ENCODE measurements around the gene SLC25A6. TPM values are rescaled to one million over a fixed set of nuclear protein-coding genes. Genes with fewer than 3 reads are reported as not detected.

Gene SLC25A6
- total and polyA plus RNA-seq, 7 donors: 329 to 644 (median 482) TPM

DNA sequence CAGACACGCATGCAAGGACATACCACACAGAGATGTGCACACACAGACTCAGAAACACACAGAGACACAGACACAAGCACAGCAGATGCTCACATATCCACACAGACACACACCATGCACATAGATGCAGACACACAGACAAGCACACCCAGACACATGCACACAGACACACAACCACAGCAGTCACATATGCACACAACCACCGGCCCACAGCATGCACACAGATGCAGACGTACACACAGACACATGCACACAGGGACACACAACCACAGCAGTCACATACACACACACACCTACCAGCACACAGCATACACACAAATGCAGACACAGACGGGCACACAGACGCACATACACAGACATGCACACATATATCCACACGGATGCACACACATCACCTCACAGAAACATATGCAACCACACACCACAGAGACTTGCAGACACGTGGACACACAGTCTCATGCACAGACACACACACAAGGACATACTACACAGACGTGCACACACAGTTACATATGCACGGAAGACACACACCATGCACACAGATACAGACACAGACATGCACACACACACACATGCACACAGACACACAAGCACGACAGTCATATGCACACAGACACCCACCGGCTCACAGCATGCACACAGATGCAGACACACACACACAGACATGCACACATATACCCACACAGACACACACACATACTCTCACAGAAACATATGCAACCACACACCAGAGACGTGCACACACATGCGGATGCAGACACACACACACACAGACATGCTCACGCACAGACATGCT, 25.2 kb upstream of the SLC25A6 start:
- WGBS, 2 donors: 71 to 88% methylated on average over 14 of the region's 14 CpGs
- H3K4me1 ChIP-seq: no peaks in the 10 kb centered on the region
- H3K27ac ChIP-seq: no peak overlapping the region
- H3K36me3 ChIP-seq: peaks cover 10 to 69% (median 21%) of the 10 kb centered on the region in 4 donors
- intact Hi-C loops (cut with DNase I): no loop called here
- peaks cover 0 to 5% (median 2%) of the 10 kb centered on the region in 4 donors for H3K9me3 ChIP-seq
- DNase-seq: peak; percentile 20
- no peaks in the 10 kb centered on the region for H3K27me3 ChIP-seq
- TF ChIP-seq POLR2A (IDR thresholded peaks at IDR 0.05) (no peak), EP300 (IDR thresholded peaks at IDR 0.05) (no peak), POLR2AphosphoS5 (IDR thresholded peaks at IDR 0.05) (no peak)
- TF ChIP-seq, protein P1, sequence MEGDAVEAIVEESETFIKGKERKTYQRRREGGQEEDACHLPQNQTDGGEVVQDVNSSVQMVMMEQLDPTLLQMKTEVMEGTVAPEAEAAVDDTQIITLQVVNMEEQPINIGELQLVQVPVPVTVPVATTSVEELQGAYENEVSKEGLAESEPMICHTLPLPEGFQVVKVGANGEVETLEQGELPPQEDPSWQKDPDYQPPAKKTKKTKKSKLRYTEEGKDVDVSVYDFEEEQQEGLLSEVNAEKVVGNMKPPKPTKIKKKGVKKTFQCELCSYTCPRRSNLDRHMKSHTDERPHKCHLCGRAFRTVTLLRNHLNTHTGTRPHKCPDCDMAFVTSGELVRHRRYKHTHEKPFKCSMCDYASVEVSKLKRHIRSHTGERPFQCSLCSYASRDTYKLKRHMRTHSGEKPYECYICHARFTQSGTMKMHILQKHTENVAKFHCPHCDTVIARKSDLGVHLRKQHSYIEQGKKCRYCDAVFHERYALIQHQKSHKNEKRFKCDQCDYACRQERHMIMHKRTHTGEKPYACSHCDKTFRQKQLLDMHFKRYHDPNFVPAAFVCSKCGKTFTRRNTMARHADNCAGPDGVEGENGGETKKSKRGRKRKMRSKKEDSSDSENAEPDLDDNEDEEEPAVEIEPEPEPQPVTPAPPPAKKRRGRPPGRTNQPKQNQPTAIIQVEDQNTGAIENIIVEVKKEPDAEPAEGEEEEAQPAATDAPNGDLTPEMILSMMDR (IDR thresholded peaks at IDR 0.05): no peak
- no peak overlapping the region for H3K4me3 ChIP-seq

DNA sequence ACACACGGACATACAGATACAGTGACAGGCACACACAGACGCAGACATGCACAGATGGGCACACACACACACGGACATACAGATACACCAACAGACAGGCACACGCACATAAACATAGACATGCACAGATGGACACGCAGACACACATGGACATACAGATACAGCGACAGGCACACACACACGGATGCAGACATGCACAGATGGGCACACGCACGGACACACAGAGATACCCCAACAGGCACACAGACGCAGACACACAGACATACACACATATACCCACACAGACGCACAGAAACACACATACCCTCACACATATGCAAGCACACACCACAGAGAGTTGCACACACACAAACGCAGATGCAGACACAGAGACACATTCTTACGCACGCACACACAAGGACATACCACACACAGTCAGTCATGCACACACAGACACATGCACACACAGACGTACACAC, 24.4 kb upstream of the SLC25A6 start:
- peak; percentile 32 for DNase-seq
- intact Hi-C loops (cut with DNase I): no loop called here
- no peaks in the 10 kb centered on the region for H3K4me1 ChIP-seq
- no peak for TF ChIP-seq POLR2A (IDR thresholded peaks at IDR 0.05)
- TF ChIP-seq, protein P1 (IDR thresholded peaks at IDR 0.05): no peak
- no peak for TF ChIP-seq EP300 (IDR thresholded peaks at IDR 0.05)
- no peak for TF ChIP-seq POLR2AphosphoS5 (IDR thresholded peaks at IDR 0.05)
- H3K4me3 ChIP-seq: no peak overlapping the region
- H3K36me3 ChIP-seq: peaks cover 7 to 67% (median 21%) of the 10 kb centered on the region in 4 donors
- H3K27me3 ChIP-seq: no peaks in the 10 kb centered on the region
- H3K27ac ChIP-seq: no peak overlapping the region
- WGBS, 2 donors: 74 to 85% methylated on average over 15 of the region's 15 CpGs
- H3K9me3 ChIP-seq: peaks cover 0 to 4% (median 0%) of the 10 kb centered on the region in 4 donors

DNA sequence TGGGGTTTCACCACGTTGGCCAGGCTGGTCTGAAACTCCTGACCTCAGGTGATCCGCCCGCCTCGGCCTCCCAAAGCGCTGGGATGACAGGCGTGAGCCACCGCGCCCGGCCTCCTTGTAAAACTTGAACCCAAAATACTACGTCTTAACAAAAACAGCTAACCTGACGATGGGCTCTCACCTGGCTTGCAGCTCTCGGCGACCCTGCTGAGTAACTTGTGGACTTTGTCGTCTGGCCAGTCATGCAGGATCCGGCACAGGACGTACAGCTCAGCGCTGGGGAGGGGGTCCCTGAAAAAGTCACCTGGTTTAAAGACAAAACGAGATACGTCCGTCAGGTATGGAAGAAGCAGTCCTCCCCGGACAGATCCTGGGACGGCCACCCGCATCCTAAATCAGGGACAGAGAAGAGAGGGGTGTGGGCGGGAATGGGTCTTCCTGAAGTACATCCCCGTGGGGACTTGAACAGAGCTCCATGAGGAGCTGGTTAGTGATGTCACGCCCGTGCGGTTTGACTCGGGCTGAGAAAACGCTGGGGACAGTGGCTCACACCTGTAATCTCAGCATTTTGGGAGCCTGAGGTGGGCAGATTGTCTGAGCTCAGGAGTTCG, 20.7 kb upstream of the SLC25A6 start:
- WGBS, 2 donors: 90 to 92% methylated on average over 31 of the region's 31 CpGs
- Histone ChIP-seq H3K4me3 (no peak overlapping the region), H3K4me1 (no peaks in the 10 kb centered on the region), H3K27me3 (no peaks in the 10 kb centered on the region), H3K36me3 (peaks cover 5 to 42% (median 13%) of the 10 kb centered on the region in 4 donors), H3K9me3 (no peaks in the 10 kb centered on the region), H3K27ac (no peak overlapping the region)
- peak; percentile 46 for DNase-seq
- intact Hi-C loops (cut with DNase I): no loop called here
- no peak for TF ChIP-seq POLR2AphosphoS5 (IDR thresholded peaks at IDR 0.05)
- TF ChIP-seq POLR2A (IDR thresholded peaks at IDR 0.05): no peak
- TF ChIP-seq, protein P1 (IDR thresholded peaks at IDR 0.05): no peak
- no peak for TF ChIP-seq EP300 (IDR thresholded peaks at IDR 0.05)

DNA sequence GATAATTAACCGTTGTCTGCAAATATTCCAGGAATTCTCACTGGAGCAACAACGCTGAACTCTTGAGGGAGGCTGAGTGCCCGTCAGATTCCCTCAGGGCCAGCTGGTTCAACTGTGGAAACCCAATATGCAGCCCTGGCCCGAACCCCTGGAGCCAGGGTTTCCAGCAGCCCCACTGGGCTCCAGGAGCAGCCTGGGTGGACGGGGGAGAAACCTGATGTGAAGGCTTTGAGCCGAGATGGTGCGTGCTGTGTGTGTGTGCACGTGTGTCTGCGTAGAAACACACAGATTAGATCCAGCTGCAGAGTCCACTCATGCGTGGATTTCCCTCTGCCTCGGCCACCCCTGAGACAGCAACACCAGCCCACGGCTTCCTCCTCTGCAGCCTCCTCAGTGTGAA, 19.4 kb upstream of the SLC25A6 start:
- H3K27me3 ChIP-seq: no peaks in the 10 kb centered on the region
- intact Hi-C loops (cut with DNase I): no loop called here
- TF ChIP-seq, protein P1 (IDR thresholded peaks at IDR 0.05): no peak
- TF ChIP-seq POLR2AphosphoS5 (IDR thresholded peaks at IDR 0.05): no peak
- TF ChIP-seq EP300 (IDR thresholded peaks at IDR 0.05): no peak
- no peak for TF ChIP-seq POLR2A (IDR thresholded peaks at IDR 0.05)
- no peaks in the 10 kb centered on the region for H3K9me3 ChIP-seq
- 84 to 90% methylated on average over 12 of the region's 12 CpGs for WGBS, 2 donors
- no peak overlapping the region for H3K27ac ChIP-seq
- H3K36me3 ChIP-seq: peaks cover 5 to 55% (median 20%) of the 10 kb centered on the region in 4 donors
- DNase-seq: peak; percentile 29
- no peak overlapping the region for H3K4me3 ChIP-seq
- no peaks in the 10 kb centered on the region for H3K4me1 ChIP-seq

Data from sigmoid colon (tissue), 7 donors.